ENCODE data around the gene USP9Y.

USP9Y gene

GRCh38 chrY:12765976-12766375 is 64.9 kb downstream of the USP9Y start:
- DNase-seq, result no peak

GRCh38 chrY:12784521-12784920 is 83.5 kb downstream of the USP9Y start:
- DNase-seq, result no peak

- DNase-seq, result no peak
These were observed 93.0 kb downstream of the USP9Y start for GRCh38 chrY:12793999-12794398.

GRCh38 chrY:12808046-12808445 is 107.0 kb downstream of the USP9Y start:
- no peak for DNase-seq

GRCh38 chrY:12809034-12809433 is 108.0 kb downstream of the USP9Y start:
- no peak for DNase-seq

- DNase-seq, result no peak
These were observed 122.4 kb downstream of the USP9Y start for GRCh38 chrY:12823408-12823807.

- no peak for DNase-seq
These were observed 125.8 kb downstream of the USP9Y start for GRCh38 chrY:12826791-12827190.

GRCh38 chrY:12833284-12833683 is 132.3 kb downstream of the USP9Y start:
- no peak for DNase-seq

GRCh38 chrY:12837550-12837949 is 136.5 kb downstream of the USP9Y start:
- no peak for DNase-seq

GRCh38 chrY:12841368-12841767 is 140.3 kb downstream of the USP9Y start:
- DNase-seq, result no peak

- no peak for DNase-seq
These were observed 145.8 kb downstream of the USP9Y start for GRCh38 chrY:12846793-12847192.

GRCh38 chrY:12855791-12856275 is 154.8 kb downstream of the USP9Y start:
- no peak for DNase-seq

GRCh38 chrY:12867960-12868359 is 166.9 kb downstream of the USP9Y start:
- no peak for DNase-seq

GRCh38 chrY:12896973-12897372 is 195.9 kb downstream of the USP9Y start:
- DNase-seq, result no peak

GRCh38 chrY:12898604-12899003 is 197.6 kb downstream of the USP9Y start:
- DNase-seq, result no peak

- peak; percentile 29 for DNase-seq
These were observed 203.8 kb downstream of the USP9Y start, which contains the start of gene DDX3Y for GRCh38 chrY:12904618-12905516. DDX3Y (plus strand) TSS chrY:12904868; CDS start chrY:12904937, 69 bp downstream.

- DNase-seq, result peak; percentile 2
These were observed 204.5 kb downstream of the USP9Y start for GRCh38 chrY:12905517-12905872.

- no peak for DNase-seq
These were observed 204.9 kb downstream of the USP9Y start for GRCh38 chrY:12905895-12906294.
